HEK293 (cell line): ENCODE data around the gene BIN1.

Experiments used
- KLF9 ChIP-seq: fragments of 450-650 bp; formaldehyde crosslinking; IDR thresholded peaks from 2 replicates; pipeline ENCODE4 v1.5.1; 2016; ENCODE audit warnings: missing biosample characterization, missing genetic modification characterization, low read depth
- MEIS1 ChIP-seq: sonication (generic); formaldehyde crosslinking; IDR thresholded peaks from 2 replicates; pipeline ENCODE4 v1.8.1; 2022; ENCODE audit warnings: missing genetic modification reagents, mild to moderate bottlenecking, borderline replicate concordance
- SCRT1 ChIP-seq: fragments of 450-650 bp; formaldehyde crosslinking; IDR thresholded peaks from 2 replicates; pipeline ENCODE4 v1.5.1; 2016; ENCODE audit warnings: missing biosample characterization, missing genetic modification characterization, borderline replicate concordance
- SCRT2 ChIP-seq: fragments of 450-650 bp; formaldehyde crosslinking; IDR thresholded peaks from 2 replicates; pipeline ENCODE4 v1.5.1; 2016; ENCODE audit warnings: missing biosample characterization, missing genetic modification characterization
- ZEB2 ChIP-seq: fragments of 450-650 bp; formaldehyde crosslinking; IDR thresholded peaks from 2 replicates; pipeline ENCODE4 v1.5.1; 2016; ENCODE audit warnings: missing biosample characterization, missing genetic modification characterization
- ZNF138 ChIP-seq: fragments of 450-650 bp; formaldehyde crosslinking; IDR thresholded peaks from 2 replicates; pipeline ENCODE4 v1.5.1; 2016; ENCODE audit warnings: missing biosample characterization, missing genetic modification characterization, borderline replicate concordance
- ZNF174 ChIP-seq: fragments of 450-650 bp; formaldehyde crosslinking; IDR thresholded peaks from 2 replicates; pipeline ENCODE4 v1.5.0; 2017; ENCODE audit warnings: missing biosample characterization, mild to moderate bottlenecking, missing genetic modification characterization
- ZNF426 ChIP-seq: fragments of 450-650 bp; formaldehyde crosslinking; IDR thresholded peaks from 2 replicates; pipeline ENCODE4 v1.5.1; 2017; ENCODE audit warnings: missing biosample characterization, missing genetic modification characterization, mild to moderate bottlenecking, inconsistent platforms, moderate library complexity
- ZNF433 ChIP-seq: fragments of 450-650 bp; formaldehyde crosslinking; IDR thresholded peaks from 2 replicates; pipeline ENCODE4 v1.5.1; 2016; ENCODE audit warnings: missing biosample characterization, missing genetic modification characterization, low read depth
- ZNF660 ChIP-seq: fragments of 450-650 bp; IDR thresholded peaks from 2 replicates; pipeline ENCODE4 v1.5.1; 2018; ENCODE audit warnings: missing biosample characterization, mild to moderate bottlenecking, missing genetic modification characterization
- TF ChIP-seq, protein P1 (sequence below): fragments of 450-650 bp; formaldehyde crosslinking; IDR thresholded peaks from 2 replicates; pipeline ENCODE4 v1.5.1; 2016; ENCODE audit warnings: missing biosample characterization, missing genetic modification characterization
- TF ChIP-seq, protein P2 (sequence below): fragments of 450-650 bp; formaldehyde crosslinking; IDR thresholded peaks from 2 replicates; pipeline ENCODE4 v1.5.1; 2016; ENCODE audit warnings: missing biosample characterization, missing genetic modification characterization

DNA sequence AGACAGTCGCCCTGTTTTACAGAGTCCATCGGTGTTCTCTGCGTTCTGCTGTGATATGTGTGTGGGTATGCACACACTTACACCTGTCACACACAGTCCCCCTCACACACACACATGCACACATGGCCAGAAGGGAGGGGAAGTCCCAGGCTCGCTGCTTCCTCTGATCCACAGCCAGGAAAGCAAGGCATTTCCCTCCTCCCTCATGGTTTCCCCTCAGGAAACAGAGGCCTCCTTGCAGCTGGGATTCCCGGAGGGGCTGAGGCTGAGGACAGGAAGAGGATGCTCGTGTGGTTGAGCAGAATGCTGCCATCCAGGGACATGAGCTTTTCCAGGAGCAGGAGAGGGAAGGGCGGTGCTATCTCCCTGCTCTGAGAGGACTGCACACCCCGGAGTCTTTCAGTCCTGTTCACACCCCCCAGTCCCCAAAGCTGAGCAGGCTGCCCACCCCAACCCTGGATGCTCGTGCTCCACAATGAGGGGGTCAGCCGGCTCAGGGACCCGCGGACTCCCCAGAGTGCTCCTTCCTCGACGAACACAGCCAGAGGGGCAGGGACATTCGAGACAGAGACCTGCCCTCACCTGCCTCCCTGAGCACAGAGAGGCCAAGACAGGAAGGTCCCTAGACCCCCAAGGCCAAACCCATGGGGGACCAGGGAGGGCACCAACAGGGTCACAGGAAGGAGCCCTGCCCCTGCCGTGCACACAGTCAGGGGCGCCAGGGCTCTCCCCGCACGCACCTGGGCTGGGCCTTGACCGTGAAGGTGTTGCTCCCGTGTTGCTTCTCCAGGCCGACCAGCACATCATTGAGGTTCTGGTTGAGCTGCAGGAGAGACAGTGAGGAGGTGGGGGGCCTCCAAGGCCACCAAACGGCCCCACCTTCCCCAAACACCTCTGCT, 45.3 kb downstream of the BIN1 start:
- TF ChIP-seq ZNF433 (tag by site-specific recombination): no peak
- no peak for TF ChIP-seq ZNF138 (tag by site-specific recombination)
- no peak for TF ChIP-seq ZNF660 (tag by site-specific recombination)
- no peak for TF ChIP-seq SCRT1
- no peak for TF ChIP-seq SCRT2 (tag by site-specific recombination)
- TF ChIP-seq, protein P1, sequence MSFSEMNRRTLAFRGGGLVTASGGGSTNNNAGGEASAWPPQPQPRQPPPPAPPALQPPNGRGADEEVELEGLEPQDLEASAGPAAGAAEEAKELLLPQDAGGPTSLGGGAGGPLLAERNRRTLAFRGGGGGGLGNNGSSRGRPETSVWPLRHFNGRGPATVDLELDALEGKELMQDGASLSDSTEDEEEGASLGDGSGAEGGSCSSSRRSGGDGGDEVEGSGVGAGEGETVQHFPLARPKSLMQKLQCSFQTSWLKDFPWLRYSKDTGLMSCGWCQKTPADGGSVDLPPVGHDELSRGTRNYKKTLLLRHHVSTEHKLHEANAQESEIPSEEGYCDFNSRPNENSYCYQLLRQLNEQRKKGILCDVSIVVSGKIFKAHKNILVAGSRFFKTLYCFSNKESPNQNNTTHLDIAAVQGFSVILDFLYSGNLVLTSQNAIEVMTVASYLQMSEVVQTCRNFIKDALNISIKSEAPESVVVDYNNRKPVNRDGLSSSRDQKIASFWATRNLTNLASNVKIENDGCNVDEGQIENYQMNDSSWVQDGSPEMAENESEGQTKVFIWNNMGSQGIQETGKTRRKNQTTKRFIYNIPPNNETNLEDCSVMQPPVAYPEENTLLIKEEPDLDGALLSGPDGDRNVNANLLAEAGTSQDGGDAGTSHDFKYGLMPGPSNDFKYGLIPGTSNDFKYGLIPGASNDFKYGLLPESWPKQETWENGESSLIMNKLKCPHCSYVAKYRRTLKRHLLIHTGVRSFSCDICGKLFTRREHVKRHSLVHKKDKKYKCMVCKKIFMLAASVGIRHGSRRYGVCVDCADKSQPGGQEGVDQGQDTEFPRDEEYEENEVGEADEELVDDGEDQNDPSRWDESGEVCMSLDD (tag by site-specific recombination): no peak
- TF ChIP-seq MEIS1: no peak
- TF ChIP-seq, protein P2, sequence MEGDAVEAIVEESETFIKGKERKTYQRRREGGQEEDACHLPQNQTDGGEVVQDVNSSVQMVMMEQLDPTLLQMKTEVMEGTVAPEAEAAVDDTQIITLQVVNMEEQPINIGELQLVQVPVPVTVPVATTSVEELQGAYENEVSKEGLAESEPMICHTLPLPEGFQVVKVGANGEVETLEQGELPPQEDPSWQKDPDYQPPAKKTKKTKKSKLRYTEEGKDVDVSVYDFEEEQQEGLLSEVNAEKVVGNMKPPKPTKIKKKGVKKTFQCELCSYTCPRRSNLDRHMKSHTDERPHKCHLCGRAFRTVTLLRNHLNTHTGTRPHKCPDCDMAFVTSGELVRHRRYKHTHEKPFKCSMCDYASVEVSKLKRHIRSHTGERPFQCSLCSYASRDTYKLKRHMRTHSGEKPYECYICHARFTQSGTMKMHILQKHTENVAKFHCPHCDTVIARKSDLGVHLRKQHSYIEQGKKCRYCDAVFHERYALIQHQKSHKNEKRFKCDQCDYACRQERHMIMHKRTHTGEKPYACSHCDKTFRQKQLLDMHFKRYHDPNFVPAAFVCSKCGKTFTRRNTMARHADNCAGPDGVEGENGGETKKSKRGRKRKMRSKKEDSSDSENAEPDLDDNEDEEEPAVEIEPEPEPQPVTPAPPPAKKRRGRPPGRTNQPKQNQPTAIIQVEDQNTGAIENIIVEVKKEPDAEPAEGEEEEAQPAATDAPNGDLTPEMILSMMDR (tag by site-specific recombination): no peak
- no peak for TF ChIP-seq KLF9
- TF ChIP-seq ZNF426 (tag by site-specific recombination): no peak
- no peak for TF ChIP-seq ZEB2 (tag by site-specific recombination)
- TF ChIP-seq ZNF174 (tag by site-specific recombination): no peak
